GM18873 (cell line): Measurements from ENCODE around the gene ZNRF3.

ENCODE experiments used
- ATAC-seq: cut with Tn5 transposase; IDR thresholded peaks from one replicate; pipeline ENCODE4 v1.9.1; 2021; ENCODE audit warnings: mild to moderate bottlenecking, moderate library complexity, moderate number of reproducible peaks; ENCODE audit not compliant: unreplicated experiment, low FRiP score

Gene ZNRF3

DNA sequence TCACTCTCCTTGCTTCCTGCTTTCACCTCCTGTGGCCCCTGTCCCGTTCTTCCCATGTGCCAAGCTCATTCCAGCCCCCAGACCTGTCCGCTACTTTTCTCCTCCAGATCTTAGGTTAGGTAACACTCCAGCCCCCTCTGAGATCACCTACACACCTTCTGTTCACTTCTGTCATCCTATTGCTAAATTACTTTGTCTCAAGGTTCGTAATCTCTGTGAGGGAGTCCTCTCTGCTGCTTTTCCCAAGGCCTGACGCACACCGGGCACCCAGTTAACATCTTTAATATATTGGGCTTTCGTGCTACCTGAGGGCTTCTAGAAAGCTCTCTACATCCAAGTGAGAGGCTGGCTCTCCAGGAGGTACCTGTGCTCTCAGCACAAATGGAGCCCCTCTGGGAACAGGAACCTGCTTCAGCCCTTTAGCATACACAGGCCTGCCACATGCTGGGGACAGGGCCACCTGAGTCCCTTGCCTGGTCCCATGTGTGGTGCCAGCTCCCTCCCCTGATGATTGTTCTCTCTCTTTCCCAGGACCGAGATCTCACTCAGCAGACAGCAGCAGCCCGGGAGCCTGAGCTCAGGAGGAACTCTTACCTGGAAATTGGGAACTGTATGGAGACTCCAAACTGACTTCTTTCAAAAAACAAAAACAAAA, 169.8 kb downstream of the ZNRF3 start:
- no peak for ATAC-seq

DNA sequence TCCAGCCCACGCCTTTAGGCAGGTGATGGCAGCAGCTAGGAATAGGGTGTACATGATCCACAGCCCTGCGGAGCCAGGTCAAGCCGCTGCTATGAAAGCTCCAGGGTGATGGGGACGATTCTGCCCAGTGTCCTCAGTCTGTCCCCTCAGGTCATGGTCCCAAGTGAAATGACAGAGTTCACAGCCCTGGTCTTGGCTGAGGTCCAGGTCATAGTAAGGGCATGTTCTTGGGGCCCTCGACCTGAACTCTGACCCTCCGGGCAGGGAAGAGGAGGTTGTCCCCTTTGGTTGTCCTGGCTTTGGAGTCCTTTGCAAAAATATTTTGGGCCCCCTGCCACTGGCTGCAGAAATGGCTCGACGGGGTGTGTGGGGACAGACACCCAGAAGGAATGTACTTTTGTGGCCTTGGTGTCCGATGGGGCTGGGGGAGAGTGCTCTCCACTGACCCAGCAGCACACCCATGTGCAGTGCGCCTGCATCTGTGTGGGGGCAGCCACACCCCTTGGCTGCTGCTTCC, 170.9 kb downstream of the ZNRF3 start:
- no peak for ATAC-seq

DNA sequence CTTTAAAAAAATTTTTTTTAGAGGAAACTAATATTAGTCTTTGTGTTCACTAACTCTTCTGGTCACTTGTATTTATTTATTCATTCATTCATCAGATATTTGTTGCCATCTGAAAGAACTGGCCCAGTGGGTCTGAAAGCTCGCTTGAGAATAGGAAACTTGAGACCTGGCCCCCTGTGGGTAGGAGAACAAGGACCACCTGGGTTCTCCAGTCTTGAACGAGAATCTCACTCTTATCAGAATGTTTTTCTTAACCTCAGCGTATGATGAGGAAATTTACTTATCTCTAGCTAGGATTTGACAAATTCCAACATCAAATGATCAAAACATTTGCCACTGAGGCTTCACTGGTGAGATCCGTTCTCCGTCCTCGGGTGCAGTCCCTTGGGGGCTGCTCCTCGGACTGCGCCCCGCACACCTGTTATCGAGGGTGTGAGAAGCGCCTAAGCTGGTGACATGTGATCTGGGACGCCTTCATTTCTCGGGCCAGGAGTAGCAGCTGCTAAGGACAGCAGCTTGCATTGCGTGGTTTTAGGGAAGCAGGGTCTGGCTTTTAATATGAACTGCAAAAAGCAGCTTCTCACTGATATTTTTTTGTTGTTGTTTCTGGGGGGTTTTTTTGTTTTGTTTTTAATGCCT, 171.9 kb downstream of the ZNRF3 start:
- no peak for ATAC-seq

DNA sequence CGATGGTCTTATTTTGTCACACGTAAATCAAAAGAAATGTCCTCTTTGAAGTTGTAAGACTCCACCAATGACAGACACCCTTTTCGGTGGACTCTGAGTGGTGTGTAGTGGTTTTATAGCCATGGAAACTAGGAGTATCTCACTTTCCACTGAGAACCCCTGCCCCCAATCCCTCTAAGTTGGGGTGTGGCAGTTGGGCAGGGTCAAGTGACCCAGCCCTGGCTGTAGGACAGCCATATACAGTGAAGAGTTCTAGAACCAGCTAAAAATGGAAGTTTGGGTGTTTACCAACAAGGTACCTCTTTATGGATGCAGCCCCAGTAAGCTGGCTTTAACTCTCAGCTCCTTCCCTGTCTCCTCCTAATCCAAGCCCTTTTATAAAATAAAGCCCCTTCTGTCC, 173.1 kb downstream of the ZNRF3 start:
- no peak for ATAC-seq

DNA sequence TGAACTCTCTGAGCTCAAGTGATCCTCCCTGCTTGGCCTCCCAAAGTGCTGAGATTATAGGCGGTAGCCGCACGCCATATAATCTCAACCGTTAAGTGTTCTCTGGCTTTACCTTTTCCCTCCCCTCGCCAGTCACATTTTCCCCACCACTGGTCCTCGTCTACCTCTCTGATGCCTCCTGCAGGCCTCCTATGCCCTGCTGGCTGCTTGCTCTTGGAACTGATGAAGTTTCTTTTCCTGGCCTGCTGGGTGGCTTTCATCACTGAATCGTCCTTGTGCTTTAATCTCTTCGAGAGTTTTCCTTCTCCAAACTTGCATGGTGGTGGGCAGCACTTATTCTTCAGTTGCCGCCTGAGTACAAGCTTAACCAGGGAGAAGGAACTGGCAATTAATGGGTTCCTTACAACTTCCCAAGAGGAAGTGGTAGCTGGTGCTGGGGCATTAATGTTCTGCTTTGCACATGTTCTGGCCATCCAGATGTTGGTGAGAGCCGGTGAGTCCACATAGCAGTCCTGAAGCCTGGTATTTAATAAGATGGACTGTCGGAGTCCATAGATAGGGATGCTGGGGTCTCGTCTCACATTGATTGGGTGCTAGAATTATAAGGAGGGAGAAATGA, 177.0 kb downstream of the ZNRF3 start:
- ATAC-seq, result no peak

DNA sequence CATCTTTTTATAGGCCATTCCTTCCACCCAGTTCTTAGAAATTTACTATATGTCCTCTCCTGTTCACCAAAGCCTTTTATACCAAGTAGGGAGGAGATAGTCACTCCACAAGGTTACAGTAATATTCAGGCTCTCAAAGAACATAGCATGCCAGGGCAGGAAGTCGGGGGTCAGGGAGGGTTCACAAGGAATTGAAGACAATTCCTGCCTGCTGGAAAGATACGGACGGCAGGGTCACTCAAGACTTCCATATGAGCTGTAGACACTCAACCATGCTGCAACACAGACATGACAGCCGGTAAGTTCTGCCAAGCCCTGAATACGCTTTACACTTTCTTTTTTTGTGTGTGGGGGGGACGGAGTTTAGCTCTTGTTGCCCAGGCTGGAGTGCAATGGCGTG, 177.6 kb downstream of the ZNRF3 start:
- ATAC-seq, result no peak

DNA sequence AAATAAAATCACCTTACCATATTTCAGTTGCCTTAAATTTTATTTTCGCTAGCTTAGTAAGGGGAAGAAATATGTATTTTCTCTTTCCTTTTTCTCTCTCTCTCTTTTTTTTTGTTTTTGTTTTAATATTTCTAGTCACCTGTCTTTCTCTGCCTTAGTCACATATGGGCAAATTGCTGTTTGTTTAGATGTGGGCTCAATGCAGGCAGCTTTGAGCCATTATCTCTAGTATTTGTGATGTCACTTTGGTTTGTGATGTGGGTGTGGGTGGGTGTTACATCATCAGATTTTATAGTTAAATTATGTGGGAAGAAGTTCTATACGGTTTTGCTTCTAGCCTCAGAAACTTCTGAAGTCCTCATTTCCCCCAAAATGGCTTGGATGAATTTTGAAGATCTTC, 178.4 kb downstream of the ZNRF3 start, which contains the start of gene C22orf31:
C22orf31 (minus strand) TSS at position 59 of the 400 bp plus-strand sequence; CDS start at position 20, 39 bp downstream.
- no peak for ATAC-seq

DNA sequence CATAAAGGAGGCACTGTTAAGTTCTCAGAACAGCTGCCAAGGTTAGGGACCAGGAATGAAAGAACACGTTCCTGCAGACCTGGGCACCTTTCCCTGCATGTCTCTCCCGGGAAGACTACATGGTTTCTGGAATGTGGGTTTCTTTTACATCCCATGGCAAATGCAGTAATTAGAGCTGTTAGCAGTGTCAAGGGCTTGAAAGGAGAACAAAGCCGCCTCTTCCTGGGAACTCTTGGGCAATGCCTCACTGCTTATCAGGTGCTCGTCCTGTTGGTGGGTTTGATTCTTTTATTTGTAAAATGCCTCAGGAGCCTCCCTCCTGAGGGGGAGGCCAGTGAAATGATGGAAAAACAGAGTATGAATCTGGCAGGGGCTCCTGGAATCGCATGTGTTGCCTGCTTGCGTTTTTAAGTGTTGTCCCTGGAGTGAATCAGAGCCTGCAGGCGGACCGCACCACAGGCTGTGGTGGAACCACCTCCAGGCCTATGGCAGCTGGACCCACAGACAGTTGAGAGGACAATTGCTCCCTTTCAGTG, 179.0 kb downstream of the ZNRF3 start:
- no peak for ATAC-seq

DNA sequence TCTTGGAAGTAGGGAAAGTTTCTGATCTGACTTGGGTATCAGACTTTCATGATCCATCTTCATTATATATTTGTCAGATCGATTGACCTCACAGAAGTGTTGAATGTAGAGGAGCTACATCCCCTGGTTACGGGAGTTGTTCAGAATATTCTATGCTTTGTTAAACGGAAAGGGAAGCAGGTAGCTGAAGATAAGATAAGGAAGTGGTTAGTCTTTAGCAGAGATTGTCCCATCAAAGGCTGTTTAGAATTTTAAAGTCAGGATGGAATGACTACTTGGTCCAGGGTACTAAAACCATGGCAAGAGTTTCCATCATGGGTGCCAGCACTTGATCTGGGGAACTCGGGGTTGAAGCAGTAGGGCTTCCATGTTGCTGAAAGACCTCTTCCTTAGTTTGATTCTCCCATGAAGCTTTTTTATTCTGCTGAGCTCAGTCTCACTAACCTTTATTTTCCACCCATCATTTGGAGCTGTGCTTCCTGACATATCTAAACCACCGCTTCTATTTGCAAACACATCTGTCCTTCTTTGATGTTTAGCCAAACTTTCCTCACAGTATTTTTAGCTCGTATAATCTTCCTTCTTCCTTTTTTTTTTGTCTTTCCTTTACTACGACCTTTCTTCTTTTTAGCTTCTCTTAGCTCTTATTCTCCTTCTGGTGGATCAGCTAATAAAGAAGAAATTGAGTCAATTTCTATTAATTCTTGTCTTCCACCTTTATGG, 182.3 kb downstream of the ZNRF3 start:
- no peak for ATAC-seq

DNA sequence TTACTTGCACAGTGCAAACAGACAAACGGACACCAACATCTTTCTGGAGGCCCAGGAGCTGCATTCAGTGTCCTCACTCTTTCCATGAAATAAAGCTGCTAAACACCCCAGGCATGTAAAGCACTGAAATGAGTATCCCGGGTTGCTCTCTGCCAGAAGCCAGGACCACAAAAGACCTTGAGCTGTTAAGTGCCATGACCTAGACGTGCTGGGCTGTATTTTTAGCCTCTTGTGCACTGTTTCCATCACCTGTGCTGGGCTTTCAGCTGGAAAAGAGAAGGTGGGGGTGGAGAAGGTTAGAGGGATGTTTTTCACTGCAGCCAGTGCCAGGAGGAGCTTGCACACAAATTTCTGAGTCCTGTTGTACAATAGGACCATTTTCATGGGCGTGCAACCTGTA, 186.1 kb downstream of the ZNRF3 start:
- no peak for ATAC-seq

DNA sequence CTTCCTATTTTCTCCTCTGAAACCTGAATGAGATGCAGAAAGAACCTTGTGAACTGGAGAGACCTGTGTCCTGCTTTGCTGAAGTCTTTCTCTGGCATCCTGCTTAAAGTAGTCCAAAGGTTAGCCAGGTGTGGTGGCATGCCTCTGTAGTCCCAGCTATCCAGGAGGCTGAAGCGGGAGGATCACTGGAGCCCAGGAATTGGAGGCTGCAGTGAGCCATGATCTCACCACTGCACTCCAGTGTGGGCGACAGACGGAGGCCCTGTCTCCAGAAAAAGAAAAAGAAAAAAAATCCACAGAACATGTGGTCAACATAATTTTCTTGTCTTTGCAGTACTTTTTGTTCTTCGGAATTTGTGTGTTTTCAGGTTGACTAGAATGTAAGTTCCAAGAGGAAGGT, 187.1 kb downstream of the ZNRF3 start:
- ATAC-seq, result no peak

DNA sequence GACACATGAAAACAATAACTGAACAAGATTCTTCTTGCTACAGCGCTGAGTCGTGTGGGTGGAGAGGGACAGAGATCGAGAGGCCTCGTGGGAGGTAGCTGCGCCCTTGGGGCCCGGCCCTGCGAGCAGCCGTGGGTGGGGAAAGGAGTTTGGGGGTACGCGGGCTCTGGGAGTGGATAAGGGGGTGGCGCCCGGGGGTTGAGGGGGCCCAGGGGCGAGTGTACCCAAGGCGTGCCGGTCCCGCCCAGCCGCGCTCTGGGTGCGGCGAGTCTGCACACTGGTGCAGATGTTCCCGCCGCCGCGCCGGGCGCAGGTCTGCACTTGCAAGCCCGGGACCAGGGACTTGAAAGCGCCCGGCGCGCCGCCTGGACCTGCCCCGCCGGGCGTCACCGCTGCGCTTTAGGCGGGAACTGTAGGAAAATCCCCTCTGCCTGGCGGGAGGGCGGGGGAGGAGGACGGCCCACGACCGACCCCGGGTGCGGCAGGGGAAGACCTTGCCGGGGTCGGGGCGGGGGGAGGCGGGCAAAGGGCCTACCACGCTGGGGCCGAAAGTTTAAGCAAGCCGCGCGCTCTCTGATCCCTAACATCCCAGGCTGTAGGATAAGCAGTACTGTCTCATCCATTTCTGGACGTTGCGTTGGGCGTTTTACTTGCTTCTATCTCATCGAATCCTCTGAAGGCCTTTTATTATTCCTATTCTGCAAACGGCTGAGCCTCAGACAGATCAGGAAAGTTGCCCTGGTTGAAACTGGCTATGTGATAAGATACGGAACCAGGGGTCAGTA, 188.1 kb downstream of the ZNRF3 start:
- ATAC-seq, result no peak

DNA sequence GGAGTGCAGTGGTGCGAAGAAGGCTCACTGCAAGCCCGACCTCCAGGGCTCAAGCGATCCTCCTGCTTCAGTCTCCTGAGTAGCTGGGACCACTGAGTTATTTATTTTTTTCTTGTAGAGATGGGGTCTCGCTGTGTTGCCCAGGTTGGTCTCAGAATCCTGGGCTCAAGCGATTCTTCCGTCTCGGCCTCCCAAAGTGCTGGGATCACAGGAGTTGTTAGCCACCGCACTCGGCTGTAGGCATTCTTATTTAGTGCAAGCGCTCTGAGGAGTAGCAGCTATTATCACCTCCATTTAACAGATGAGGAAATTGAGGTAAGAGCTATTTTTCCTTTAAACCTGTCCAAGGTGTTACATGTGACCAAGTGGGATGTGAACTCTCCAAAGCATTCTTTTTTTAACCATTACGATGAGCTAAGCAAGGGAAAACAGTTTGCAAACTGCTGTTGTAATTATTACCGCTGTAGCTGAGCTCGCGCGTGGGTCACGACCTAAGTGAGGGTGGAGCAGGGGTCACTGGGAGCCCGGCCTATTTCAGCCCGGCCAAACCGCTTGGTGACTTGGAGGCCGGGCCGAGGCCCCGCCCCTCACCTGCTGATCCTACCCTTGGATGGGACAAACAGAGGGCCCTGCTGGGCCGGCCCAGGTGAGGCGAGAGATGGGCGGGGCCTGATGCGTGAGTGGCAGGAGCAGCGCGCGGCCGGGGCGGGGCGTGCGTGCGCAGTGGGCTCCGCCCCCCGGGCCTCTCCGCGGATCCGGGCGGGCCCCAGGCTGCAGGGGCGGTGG, 189.0 kb downstream of the ZNRF3 start:
- ATAC-seq, result no peak

DNA sequence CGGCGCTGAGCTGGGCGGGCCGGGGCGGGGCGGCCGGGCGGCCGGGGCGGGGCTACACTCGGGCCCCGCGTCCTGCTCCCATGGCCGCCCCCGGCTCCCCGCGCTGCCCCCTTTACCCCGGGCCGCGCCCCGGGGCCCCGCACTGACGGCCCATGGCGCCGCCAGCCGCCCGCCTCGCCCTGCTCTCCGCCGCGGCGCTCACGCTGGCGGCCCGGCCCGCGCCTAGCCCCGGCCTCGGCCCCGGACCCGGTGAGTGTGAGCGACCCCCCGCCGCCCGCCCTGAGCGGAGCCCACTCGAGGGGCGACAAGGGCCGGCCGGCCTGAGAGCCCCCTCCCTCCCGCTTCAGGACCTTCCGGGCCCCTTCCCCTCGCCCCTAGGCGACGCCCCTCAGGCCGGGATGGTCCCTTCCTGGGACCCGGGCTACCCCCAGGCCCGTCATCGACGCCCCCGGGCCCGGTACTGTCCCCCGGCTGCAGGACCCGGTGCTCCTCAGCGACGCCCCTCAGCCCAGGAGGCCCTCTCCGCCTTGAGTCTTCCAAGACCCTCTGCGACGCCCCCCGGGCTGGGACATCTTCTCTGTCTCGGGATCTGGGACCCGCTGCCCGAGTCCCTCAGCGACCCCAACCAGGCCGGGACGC, 189.7 kb downstream of the ZNRF3 start, which contains the start of gene KREMEN1:
KREMEN1 (plus strand) TSS at position 57 of the 639 bp plus-strand sequence; CDS start at position 153, 96 bp downstream.
- ATAC-seq, result no peak

DNA sequence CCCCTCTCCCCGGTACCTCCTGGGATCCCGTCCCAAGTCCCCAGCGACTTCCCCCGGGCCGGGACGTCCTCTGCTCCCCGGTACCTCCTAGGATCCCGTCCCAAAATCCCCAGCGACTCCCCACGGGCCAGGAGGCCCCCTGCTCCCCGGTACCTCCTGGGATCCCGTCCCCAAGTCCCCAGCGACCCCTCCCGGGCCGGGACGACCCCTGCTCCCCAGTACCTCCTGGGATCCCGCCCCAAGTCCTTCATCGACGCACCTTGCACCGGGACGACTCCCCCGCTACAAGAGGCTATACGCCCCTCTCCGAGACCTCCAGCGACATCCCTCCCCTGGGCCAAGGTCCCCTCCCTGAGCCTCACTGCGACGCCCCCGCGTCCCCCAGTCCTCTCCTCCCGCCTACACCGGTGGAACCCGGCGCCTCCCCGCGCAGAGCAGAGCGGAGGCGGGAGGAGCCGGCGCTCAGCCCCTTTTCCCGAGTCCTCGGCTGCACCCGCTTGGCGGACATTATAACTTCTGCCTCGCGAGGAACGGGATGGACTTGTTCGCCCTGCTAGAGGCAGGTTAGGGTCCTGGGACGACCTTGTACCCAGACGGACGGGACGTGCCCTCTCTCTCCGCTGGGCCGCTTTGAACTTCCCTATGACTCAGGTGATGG, 190.4 kb downstream of the ZNRF3 start:
- ATAC-seq, result no peak

DNA sequence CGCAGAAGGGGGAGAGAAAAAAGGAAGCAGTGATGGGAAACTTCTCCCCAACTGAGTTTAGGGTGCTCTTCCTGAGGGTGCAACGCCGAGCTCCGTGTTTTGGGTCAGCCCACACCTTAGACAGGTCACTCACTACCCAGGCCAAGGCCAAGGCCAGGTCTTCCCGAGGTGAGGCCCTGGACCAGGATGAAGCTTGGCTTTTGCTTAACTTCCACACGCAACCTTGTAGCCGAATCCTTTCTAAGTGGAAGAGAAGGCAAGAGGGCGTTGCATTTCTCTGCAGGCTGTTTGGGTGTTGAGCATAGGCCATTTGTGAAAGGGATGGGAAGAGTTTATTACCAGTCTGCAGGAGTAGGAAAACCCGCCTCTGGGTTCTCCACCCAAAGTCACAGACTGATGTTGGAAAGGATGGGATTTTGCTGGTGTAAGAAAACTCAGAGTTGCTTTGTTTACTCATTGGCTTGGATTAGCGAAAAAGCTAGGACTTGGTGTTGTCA, 191.0 kb downstream of the ZNRF3 start:
- ATAC-seq, result no peak

DNA sequence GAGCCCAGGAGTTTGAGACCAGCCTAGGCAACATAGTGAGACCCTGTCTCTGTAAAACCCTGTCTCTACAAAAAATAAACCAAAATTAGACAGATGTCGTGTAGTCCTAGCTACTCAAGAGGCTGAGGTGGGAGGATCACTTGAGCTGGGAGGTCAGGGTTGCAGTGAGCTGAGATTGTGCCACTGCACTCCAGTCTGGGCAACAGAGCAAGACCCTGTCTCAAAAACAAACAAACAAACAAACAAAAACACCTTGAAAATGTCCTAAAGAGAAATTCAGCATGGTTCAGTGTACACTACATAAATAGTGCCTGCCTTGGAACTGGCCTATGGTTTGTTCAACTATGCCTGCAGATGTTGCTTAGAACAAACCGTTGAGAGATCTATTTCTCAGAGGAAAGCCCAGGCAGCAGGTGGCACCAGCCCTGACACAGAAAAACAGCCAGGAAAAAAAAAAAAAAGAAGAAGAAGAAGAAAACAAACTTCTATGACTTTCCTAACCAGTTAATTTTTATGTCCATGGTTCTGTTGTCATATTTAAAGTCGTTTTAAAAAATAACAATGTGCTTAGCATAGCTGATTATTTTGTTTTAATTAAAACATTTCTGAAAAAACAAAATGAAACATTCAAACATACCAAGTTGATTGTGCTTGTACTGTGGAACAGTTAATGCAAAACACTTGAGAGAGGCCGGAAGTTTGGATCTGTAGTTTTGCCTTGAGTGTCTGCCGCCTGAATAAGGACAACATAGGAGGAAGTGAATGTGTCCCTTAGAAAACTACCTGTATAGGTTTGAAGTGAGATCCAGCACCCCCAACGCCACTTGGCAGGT, 194.9 kb downstream of the ZNRF3 start:
- no peak for ATAC-seq
